HG02642 (cell line): ENCODE data around the gene WDR41.
"Not testable (repeated sequence)": the region's sequence is repeated elsewhere in the genome, so short reads cannot be mapped to it uniquely, and the experiment has no call there.

ENCODE experiments used
- ATAC-seq: cut with Tn5 transposase; IDR thresholded peaks from one replicate; pipeline ENCODE4 v1.9.1; 2021; ENCODE audit warnings: mild to moderate bottlenecking; ENCODE audit not compliant: unreplicated experiment, poor library complexity

Gene WDR41

DNA sequence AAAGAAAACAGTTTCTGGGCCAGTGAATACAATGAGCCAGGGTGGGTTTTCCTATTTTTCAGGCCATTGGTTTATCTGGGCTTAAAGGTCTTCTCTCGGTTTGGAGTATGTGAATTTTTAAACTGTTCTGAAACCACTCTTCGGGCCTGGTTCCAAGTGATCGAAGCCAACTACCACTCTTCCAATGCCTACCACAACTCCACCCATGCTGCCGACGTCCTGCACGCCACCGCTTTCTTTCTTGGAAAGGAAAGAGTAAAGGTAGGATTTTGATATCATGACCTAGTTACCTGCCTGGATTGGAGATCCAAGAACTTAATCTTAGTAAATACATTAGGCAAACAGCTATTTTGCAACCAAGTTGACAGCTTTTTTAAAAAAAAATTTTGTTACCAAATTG, 79.1 kb downstream of the WDR41 start:
- no peak for ATAC-seq

DNA sequence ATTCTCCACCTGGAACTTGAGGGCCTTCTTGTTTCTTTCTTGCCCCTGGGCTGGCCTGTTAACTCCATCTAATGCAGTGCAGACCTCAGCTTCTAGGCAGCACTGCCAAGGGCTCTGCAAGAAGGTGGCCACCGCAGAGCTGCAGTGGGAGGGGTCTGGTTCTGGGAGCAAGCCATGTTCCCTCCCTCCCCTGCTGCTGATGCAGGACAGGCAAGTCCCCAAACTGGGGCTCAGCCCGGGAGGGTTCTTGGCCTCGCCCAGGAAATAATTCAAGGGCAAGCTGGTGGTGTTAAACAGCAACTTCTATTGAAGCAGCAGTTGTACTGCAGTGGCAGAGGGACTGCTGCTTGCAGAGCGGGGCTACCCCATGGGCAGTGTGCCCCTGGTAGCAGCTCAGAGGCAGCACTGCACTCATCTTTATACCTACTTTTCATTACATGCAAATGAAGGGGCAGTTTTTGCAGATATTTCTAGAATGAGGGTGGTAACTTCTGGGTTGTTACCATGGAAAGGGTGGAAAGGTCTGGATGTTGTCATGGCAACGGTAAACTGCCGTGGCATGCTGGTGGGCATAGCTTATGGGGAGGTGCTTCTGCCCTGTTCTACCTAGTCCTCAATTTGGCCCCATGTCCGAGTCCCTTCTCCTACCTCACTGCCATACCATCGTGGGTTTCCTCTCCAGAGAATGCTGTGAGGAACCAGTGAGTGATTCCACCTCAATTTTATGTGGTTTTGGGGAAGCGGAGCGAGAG, 82.1 kb downstream of the WDR41 start:
- ATAC-seq = no peak

DNA sequence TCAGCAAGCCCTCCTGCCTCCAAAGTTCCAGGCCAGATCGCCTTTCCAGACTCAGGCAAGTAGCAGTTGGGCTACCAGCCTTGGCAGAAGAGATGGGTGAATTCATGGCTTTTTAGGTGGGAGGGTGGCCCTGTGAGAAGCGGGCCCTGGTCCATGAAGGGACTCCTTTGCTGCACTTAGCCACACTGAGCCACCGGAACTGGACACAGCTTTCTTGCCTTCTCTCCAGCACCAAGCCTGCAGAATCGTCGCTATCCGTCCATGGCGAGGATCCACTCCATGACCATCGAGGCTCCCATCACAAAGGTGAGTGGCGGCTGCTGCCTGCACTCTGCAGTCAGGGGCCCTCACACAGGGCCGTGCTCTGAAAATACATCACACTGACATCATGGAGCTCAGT, 85.0 kb downstream of the WDR41 start:
- ATAC-seq = no peak

DNA sequence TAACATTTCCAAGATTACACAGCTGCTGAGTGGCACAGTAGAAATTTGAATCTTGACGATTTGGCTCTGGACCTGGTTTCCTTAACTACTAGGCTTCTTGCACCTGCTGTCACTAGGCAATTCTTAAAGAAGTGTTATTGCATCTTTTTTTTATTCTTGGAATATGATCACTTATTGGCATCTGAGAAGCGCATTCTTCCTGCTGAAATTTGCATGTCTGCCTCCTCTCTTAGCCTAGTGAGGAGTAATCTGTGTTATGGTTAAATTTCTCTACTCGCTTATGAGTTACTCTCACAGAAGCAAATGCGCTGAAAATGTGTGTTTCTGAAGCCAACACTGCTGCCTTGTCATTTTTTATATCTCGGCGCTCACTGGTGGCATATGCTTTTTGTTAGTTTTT, 89.3 kb downstream of the WDR41 start:
- no peak for ATAC-seq

DNA sequence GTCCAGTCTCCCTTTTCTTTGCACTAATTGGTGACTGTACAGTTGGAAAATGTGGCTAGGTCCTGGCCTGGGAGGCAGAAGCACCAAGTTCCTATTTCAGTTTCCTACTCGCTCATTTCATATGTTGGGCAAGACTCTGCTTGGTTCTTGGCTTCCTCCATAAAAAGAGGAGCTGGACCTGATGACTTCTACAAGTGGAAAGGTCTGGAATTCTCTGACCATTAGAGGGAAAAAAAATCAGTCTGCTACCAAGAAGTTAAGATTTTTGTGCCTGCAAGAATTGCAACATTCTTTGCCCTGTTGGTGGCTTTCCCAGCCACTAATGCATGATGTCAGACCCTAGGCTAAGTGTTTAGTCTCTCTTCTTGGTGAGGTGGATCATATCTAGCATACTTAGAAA, 91.5 kb downstream of the WDR41 start:
- ATAC-seq = no peak

DNA sequence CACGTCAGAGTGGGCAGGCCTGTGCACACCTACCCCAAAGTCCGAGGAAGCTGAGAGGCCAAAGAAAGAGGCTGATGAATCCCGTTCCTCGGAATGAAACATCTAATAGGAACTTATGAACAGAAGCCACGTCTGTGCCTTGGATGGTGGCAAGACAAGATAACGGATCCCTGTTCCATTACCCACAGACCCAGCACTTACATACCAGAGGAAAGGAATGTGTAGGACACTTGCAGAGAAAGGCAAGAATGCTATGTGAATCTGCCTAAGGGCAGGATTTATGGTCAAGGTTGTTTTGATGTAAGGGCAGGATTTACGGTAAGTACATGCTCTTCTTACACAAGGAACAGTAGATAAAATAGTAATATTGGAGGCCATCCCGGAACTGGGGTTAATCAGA, 93.2 kb downstream of the WDR41 start:
- ATAC-seq = no peak

DNA sequence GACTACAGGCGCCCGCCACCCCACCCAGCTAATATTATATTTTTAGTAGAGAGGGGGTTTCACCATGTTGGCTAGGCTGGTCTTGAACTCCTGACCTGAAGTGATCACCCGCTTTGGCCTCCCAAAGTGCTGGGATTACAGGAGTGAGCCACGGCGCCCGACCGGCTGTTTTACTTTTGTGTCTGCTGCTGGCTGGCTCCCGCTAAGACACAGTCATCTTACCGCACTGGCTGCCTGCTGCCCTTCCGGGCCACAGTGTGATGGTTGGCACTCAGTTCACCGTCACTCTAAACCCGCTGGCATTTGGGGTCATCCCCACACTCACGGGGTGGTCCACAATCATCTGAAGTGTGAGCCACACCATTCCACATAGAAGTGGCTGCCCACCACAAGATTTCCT, 93.7 kb downstream of the WDR41 start:
- no peak for ATAC-seq

DNA sequence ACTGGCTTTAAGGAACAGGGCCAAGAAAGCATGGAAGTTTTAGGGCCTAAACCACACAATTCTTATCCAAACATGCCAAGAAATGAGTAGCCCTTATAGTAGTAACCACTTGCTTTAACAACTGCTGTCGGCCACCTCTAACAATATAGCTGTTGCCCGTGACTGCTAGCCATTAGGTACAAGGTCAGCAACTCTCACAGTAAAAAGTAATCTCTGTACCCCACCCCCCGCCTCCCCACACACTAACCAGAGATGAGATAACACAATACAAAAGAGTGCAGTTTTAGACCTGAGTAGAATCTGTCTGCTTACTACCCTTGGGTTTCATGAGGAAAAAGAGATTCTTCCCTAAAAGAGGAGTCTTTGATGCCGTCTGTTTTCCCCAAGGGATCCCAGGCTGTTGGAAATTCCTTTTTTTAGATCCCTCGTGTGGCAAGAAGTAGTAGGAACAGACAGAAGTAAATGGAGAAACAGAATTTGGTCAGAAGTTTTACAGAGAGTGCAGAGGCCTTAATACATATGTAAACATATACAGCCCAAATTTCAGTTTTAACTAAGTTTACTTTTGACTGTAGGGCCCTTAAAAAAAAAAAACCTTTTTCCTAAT, 94.3 kb downstream of the WDR41 start:
- no peak for ATAC-seq

DNA sequence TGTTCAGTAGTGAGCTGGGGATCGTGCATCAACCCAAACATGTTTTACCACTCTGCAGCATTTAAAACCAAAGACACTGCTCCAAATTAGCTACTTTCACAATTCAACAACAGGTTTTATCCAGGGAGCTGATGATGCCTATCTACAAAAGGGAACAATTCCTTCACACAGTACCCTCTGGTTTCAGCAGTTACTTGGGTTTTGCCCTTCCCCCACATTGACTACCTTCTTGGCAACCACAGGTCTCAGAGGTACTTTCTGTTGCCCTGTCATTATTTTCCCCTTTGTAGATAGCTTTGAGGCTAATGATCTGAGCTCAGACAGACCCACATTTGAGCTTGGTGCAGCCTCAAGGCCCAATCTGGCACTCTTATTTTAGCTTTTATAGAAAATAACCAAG, 96.1 kb downstream of the WDR41 start:
- ATAC-seq = no peak

- no peak for ATAC-seq
Observed at GRCh38 chr5:77394064-77394715, 97.9 kb downstream of the WDR41 start.

GRCh38 chr5:77391240-77391765, 100.8 kb downstream of the WDR41 start:
- ATAC-seq = no peak

DNA sequence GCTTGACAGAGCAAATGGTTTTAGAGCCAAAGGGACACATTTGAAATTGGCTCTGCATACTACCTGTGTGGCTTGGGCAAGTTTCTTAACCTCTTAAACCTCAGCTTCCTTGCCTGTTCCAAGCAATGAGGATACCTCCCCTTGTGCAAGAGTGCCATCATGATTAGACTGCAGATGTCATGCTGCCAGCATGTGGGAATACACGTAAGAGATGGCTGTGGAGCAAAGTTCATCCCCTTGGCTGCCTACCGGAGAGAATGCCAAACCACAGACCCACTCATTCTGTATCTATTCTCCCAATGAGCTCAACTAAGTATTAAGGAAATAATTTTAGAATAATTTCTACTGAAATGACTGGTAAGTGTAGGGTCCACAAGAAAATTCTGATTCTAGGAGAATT, 101.3 kb downstream of the WDR41 start:
- ATAC-seq = no peak

GRCh38 chr5:77390221-77390620, 101.9 kb downstream of the WDR41 start:
- no peak for ATAC-seq

GRCh38 chr5:77389746-77390145, 102.4 kb downstream of the WDR41 start:
- no peak for ATAC-seq

DNA sequence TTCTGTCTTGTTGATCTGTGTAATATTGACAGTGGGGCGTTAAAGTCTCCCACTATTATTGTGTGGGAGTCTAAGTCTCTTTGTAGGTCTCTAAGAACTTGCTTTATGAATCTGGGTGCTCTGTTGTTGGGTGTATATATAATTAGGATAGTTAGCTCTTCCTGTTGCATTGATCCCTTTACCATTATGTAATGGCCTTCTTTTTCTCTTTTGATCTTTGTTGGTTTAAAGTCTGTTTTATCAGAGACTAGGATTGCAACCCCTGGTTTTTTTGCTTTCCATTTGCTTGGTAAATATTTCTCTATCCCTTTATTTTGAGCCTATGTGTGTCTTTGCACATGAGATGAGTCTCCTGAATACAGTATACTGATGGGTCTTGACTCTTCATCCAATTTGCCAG, 105.8 kb downstream of the WDR41 start:
- ATAC-seq = not testable (repeated sequence)

DNA sequence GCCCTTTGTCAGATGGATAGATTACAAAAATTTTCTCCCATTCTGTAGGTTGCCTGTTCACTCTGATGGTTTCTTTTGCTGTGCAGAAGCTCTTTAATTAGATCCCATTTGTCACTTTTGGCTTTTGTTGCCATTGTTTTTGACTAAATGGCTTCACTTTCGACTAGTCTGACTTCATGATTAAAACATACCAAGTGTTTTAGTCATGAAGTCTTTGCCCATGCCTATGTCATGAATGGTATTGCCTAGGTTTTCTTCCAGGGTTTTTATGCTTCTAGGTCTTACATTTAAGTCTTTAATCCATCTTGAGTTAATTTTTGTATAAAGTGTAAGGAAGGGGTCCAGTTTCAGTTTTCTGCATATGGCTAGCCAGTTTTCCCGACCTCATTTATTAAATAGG, 108.8 kb downstream of the WDR41 start:
- ATAC-seq = not testable (repeated sequence)
